Suprapubic skin (tissue), 4 donors: ENCODE measurements around the gene PRKCZ. TPM values are rescaled to one million over a fixed set of nuclear protein-coding genes. Genes with fewer than 3 reads are reported as not detected.

Experiments
- DNase-seq, 2 donors: peaks; one replicate each; pipeline ENCODE4 v3.0.0-alpha.2; 2019; ENCODE audit warnings: low spot score in 2 of 2
- H3K27ac ChIP-seq: fragments of 200-600 bp; sonication (generic); one replicate; pipeline ENCODE4 v1.5.1; 2019
- H3K27me3 ChIP-seq: fragments of 200-600 bp; sonication (generic); one replicate; pipeline ENCODE4 v1.5.1; 2019
- H3K36me3 ChIP-seq: fragments of 200-600 bp; sonication (generic); one replicate; pipeline ENCODE4 v1.5.1; 2019
- H3K4me1 ChIP-seq: fragments of 200-600 bp; sonication (generic); one replicate; pipeline ENCODE4 v1.5.1; 2019
- H3K4me3 ChIP-seq: fragments of 200-600 bp; sonication (generic); one replicate; pipeline ENCODE4 v1.5.1; 2019; ENCODE audit warnings: mild to moderate bottlenecking
- H3K9me3 ChIP-seq: fragments of 200-600 bp; sonication (generic); one replicate; pipeline ENCODE4 v1.5.1; 2019
- EP300 ChIP-seq: sonication (generic); formaldehyde crosslinking; IDR thresholded peaks from one replicate; pipeline ENCODE4 v1.6.1; 2017; ENCODE audit warnings: antibody characterized with exemption
- POLR2A ChIP-seq, 2 donors: fragments of 450-650 bp; IDR thresholded peaks; one replicate each; pipeline ENCODE4 v1.6.1; 2017; ENCODE audit warnings: antibody characterized with exemption in 2 of 2, mild to moderate bottlenecking in 2 of 2, moderate library complexity in 2 of 2
- POLR2AphosphoS5 ChIP-seq, 3 donors: sonication (generic); formaldehyde crosslinking; IDR thresholded peaks; one replicate each; pipeline ENCODE4 v1.6.1; 2017; ENCODE audit warnings: antibody characterized with exemption in 3 of 3
- WGBS: methylation state at CpG from one replicate; pipeline ENCODE4 v1.1.5; 2018; 5-methylcytosine and 5-hydroxymethylcytosine counted together
- total RNA-seq, 4 donors: library from RNA; depleted of rRNA; stranded (reverse); fragments of >200 nt; gene quantifications; one replicate each; pipeline ENCODE4 v1.1.0, GENCODE V29; 2016
- TF ChIP-seq, protein P1 (sequence below), 2 donors: fragments of 200-600 bp in 1 of 2; fragments of 450-650 bp in 1 of 2; sonication (generic) in 1 of 2; IDR thresholded peaks; one replicate each; pipeline ENCODE4 v1.5.1; 2016 to 2019; ENCODE audit warnings: antibody characterized with exemption in 2 of 2, mild to moderate bottlenecking in 1 of 2, moderate library complexity in 1 of 2

Gene PRKCZ
- total RNA-seq, 4 donors from 2014 or later = 21.7 to 31.5 (median 25.4) TPM

DNA sequence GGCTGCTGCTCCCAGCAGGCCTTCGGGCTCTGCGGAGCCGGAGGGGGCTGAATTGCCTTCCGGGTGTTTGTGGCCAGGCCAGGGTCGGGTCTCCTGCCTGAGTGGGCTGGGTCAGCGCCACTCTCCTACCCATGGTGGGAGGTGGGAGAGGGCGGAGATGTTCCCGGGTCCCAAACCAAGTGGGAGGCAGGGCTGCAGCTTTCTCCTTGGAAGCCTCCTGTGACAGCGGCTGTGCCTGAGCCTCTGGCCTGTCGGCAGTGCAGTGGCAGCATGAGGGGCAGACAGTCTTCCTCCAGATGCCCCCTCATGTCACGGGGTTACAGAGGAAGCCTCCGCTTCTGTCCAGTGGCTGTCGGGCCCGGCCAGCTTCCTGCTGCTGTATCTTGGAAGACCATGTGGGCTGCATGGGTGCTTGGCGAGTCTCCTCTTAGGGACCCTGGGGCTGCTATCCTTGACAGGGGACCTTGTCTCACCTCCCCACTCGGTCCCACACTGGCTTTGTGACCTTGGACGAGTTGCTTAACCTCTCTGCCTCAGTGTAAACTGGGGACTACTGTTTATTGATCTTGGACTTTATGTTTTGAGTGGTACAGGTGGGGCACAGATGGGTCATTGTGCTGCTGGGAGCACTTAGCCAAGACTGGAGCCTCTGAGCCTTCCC lies 182.2 kb downstream of the PRKCZ start:
- Histone ChIP-seq H3K4me3 (peak overlapping the region; percentile 75), H3K27me3 (no peaks in the 10 kb centered on the region), H3K4me1 (peaks cover 85% of the 10 kb centered on the region), H3K9me3 (no peaks in the 10 kb centered on the region), H3K36me3 (no peaks in the 10 kb centered on the region), H3K27ac (peak overlapping the region; percentile 91)
- WGBS = 23% methylated on average over 16 of the region's 17 CpGs
- TF ChIP-seq POLR2A (IDR thresholded peaks at IDR 0.05) = no peak
- TF ChIP-seq, protein P1, sequence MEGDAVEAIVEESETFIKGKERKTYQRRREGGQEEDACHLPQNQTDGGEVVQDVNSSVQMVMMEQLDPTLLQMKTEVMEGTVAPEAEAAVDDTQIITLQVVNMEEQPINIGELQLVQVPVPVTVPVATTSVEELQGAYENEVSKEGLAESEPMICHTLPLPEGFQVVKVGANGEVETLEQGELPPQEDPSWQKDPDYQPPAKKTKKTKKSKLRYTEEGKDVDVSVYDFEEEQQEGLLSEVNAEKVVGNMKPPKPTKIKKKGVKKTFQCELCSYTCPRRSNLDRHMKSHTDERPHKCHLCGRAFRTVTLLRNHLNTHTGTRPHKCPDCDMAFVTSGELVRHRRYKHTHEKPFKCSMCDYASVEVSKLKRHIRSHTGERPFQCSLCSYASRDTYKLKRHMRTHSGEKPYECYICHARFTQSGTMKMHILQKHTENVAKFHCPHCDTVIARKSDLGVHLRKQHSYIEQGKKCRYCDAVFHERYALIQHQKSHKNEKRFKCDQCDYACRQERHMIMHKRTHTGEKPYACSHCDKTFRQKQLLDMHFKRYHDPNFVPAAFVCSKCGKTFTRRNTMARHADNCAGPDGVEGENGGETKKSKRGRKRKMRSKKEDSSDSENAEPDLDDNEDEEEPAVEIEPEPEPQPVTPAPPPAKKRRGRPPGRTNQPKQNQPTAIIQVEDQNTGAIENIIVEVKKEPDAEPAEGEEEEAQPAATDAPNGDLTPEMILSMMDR (IDR thresholded peaks at IDR 0.05) = no peak
- TF ChIP-seq EP300 = no peak
- no peak for TF ChIP-seq POLR2AphosphoS5 (IDR thresholded peaks at IDR 0.05)
- no peak for DNase-seq

DNA sequence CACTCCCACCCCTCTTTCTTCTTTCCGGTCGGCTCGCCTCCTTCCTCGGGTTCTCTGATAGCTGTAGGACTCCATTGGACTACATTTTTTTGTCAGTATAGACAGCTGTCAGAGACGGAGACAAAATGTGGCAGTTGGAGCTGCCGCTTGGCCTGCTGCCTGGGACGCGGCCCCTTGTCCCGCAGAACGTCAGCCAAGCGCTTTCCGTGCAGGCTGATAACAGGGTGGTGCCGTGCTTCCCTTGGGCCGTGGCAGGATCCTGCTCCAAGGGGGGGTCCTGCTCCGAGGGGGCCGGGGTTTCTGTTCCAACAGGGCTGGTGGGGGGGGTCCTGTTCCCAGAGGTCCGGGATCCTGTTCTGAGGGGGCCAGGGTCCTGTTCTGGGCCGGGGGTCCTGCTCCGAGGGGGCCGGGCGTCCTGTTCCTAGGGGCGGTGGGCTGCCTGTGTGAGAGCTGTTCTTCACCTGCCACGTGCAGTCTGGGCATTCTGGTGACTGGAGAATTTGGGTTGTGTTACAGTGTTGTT lies 182.8 kb downstream of the PRKCZ start:
- Histone ChIP-seq H3K27me3 (no peaks in the 10 kb centered on the region), H3K4me3 (peak overlapping the region; percentile 75), H3K27ac (peak overlapping the region; percentile 91), H3K4me1 (peaks cover 91% of the 10 kb centered on the region), H3K9me3 (no peaks in the 10 kb centered on the region), H3K36me3 (no peaks in the 10 kb centered on the region)
- 40% methylated on average over 16 of the region's 23 CpGs for WGBS
- peak in 1 of 2 donors; percentile 68 for DNase-seq
- TF ChIP-seq POLR2A (IDR thresholded peaks at IDR 0.05) (no peak), EP300 (no peak), POLR2AphosphoS5 (IDR thresholded peaks at IDR 0.05) (no peak)
- TF ChIP-seq, protein P1 (IDR thresholded peaks at IDR 0.05) = no peak

DNA sequence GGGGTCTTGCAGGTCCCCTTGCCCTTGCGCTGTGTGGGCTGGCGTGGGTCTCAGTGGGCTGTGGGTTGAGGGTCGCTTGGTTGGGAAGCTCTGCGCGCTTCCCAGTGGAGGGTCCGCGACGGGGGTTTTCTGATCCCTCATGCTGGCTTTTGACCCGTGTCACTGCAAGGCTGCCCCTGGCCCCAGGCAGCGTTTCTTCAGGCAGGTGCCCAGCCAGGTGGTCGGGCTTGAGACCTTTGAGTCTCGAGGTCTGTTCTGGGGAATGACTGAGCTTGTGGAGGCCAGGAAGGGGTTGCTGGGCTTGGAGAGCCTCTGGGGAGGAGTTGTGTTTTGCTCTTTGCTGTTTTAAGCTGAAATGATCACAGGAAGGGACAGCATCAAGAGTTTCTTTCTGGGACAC lies 183.3 kb downstream of the PRKCZ start:
- Histone ChIP-seq H3K9me3 (no peaks in the 10 kb centered on the region), H3K36me3 (no peaks in the 10 kb centered on the region), H3K27me3 (no peaks in the 10 kb centered on the region), H3K4me1 (peaks cover 96% of the 10 kb centered on the region), H3K27ac (peak overlapping the region; percentile 91), H3K4me3 (peak overlapping the region; percentile 75)
- no peak for TF ChIP-seq POLR2AphosphoS5 (IDR thresholded peaks at IDR 0.05)
- no peak for TF ChIP-seq EP300
- TF ChIP-seq, protein P1 (IDR thresholded peaks at IDR 0.05) = no peak
- no peak for TF ChIP-seq POLR2A (IDR thresholded peaks at IDR 0.05)
- WGBS = 20% methylated on average over 1 of the region's 12 CpGs
- peak in 1 of 2 donors; percentile 67 for DNase-seq

DNA sequence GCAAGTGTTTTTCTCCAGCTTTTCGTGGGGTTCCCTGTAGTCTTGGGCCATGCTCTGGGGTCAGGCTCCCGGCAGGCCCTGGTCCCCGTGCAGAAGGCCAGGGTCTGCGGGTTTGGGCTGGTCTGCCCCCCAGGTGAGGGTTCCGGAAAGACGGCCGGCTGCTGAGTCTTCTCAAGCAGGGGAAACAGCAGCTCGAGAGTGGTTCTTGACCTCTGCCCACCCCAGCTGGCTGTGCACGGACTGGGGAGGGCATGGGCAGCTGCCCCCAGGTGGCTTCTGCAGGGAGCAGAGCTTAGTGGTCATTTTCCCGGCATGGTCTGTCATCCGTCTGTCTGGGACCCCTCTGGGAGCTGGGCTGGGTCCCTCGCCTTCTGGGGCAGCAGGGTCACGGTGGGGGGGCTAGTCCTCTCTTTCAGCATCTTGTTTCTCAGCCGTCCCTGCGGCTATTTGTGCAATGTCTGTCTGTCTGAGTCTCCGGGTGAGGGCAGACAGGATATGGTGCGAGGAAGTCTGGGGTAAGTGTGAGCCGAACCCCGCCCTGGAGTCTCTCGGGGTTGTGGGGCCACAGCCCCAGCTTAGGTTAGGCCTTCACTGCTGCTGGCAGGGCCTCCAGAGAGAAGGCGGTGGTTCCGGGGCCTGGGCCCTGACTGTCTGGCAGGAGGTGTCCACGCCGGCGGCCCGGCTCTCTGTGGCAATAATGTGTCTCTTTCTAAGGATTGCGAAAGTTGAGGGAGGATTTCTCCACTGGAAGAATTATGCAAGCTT lies 184.0 kb downstream of the PRKCZ start:
- H3K4me1 ChIP-seq = peaks cover 100% of the 10 kb centered on the region
- no peaks in the 10 kb centered on the region for H3K27me3 ChIP-seq
- H3K36me3 ChIP-seq = no peaks in the 10 kb centered on the region
- WGBS = 23% methylated on average over 13 of the region's 27 CpGs
- H3K27ac ChIP-seq = peak overlapping the region; percentile 91
- H3K9me3 ChIP-seq = no peaks in the 10 kb centered on the region
- DNase-seq = peak; percentile 96 to 97
- peak in 2 of 3 donors; percentile 86 to 96 for TF ChIP-seq POLR2AphosphoS5 (IDR thresholded peaks at IDR 0.05)
- peak in 1 of 2 donors; percentile 8 for TF ChIP-seq POLR2A (IDR thresholded peaks at IDR 0.05)
- TF ChIP-seq, protein P1 (IDR thresholded peaks at IDR 0.05) = no peak
- TF ChIP-seq EP300 = no peak
- H3K4me3 ChIP-seq = peak overlapping the region; percentile 75

DNA sequence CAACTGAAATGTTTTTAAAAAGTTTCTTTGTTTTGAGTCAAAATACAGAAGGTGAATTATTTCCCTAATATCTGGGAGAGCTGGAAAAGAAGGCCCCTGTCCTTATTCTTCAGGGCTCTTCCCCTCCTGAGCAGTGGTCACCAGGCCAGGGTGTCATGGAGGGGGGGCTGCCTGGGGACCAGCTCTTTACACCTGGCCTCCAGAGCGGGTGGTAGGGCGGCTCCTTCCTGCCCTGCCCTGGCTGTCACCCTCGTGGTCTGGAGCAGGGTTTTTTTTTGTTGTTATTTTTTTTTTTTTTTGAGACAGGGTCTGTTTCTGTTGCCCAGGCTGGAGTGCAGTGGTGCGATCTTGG lies 184.5 kb downstream of the PRKCZ start:
- H3K4me3 ChIP-seq = peak overlapping the region; percentile 75
- no peaks in the 10 kb centered on the region for H3K9me3 ChIP-seq
- no peaks in the 10 kb centered on the region for H3K36me3 ChIP-seq
- peak in 1 of 2 donors; percentile 71 for DNase-seq
- no peaks in the 10 kb centered on the region for H3K27me3 ChIP-seq
- H3K4me1 ChIP-seq = peaks cover 100% of the 10 kb centered on the region
- no peak for TF ChIP-seq POLR2A (IDR thresholded peaks at IDR 0.05)
- no peak for TF ChIP-seq EP300
- no peak for TF ChIP-seq POLR2AphosphoS5 (IDR thresholded peaks at IDR 0.05)
- TF ChIP-seq, protein P1 (IDR thresholded peaks at IDR 0.05) = no peak
- 28% methylated on average over 4 of the region's 4 CpGs for WGBS
- peak overlapping the region; percentile 91 for H3K27ac ChIP-seq
